GM12878 (cell line): Measurements from ENCODE around the gene ETAA1. TPM values are rescaled to one million over a fixed set of nuclear protein-coding genes. Genes with fewer than 3 reads are reported as not detected.

Source experiments
- CREB1 ChIP-seq: IDR thresholded peaks from 2 replicates; pipeline ENCODE4 v1.6.1; 2012; ENCODE audit warnings: low read depth, mild to moderate bottlenecking, inconsistent platforms
- CREM ChIP-seq: IDR thresholded peaks from 2 replicates; pipeline ENCODE4 v1.6.1; 2014; ENCODE audit warnings: antibody characterized with exemption, low read depth
- DPF2 ChIP-seq: fragments of 450-650 bp; IDR thresholded peaks from 2 replicates; pipeline ENCODE4 v1.6.1; 2017; ENCODE audit warnings: mild to moderate bottlenecking
- FOXM1 ChIP-seq: IDR thresholded peaks from 2 replicates; pipeline ENCODE4 v1.6.1; 2012; ENCODE audit warnings: low read depth, mild to moderate bottlenecking, inconsistent platforms, low read length, moderate library complexity
- GABPA ChIP-seq: IDR thresholded peaks from 2 replicates; pipeline ENCODE4 v1.6.1; 2014; ENCODE audit warnings: antibody characterized with exemption, low read depth, mild to moderate bottlenecking, inconsistent platforms
- IKZF1 ChIP-seq: fragments of 450-650 bp; conservative IDR thresholded peaks from 2 replicates; pipeline ENCODE4 v1.6.1; 2017; ENCODE audit warnings: antibody characterized with exemption, mild to moderate bottlenecking
- IKZF2 ChIP-seq, 2 experiments: fragments of 450-650 bp; IDR thresholded peaks; 2 replicates each; pipeline ENCODE4 v1.6.1; 2017; ENCODE audit warnings: mild to moderate bottlenecking in 2 of 2, moderate library complexity in 2 of 2
- JUND ChIP-seq: IDR thresholded peaks from 2 replicates; pipeline ENCODE4 v1.6.1; 2012; ENCODE audit warnings: low read depth, mild to moderate bottlenecking, low read length, improper control_type of control experiment, moderate library complexity
- KAT2A ChIP-seq: conservative IDR thresholded peaks from 2 replicates; pipeline ENCODE4 v1.6.1; 2011; ENCODE audit warnings: low read depth, low read length; ENCODE audit not compliant: control insufficient read depth
- LARP7 ChIP-seq: fragments of 450-650 bp; IDR thresholded peaks from 2 replicates; pipeline ENCODE4 v1.6.1; 2017; ENCODE audit warnings: mild to moderate bottlenecking
- NFIC ChIP-seq: IDR thresholded peaks from 2 replicates; pipeline ENCODE4 v1.6.1; 2012; ENCODE audit warnings: low read depth, mild to moderate bottlenecking, inconsistent platforms, low read length, moderate library complexity
- NFYB ChIP-seq: IDR thresholded peaks from 2 replicates; pipeline ENCODE4 v1.6.1; 2011; ENCODE audit warnings: low read depth, mild to moderate bottlenecking, low read length, improper control_type of control experiment, moderate library complexity; ENCODE audit not compliant: insufficient read depth
- NR2C1 ChIP-seq: fragments of 450-650 bp; IDR thresholded peaks from 2 replicates; pipeline ENCODE4 v1.6.1; 2017; ENCODE audit warnings: antibody characterized with exemption, mild to moderate bottlenecking, moderate library complexity
- POLR2AphosphoS5 ChIP-seq: IDR thresholded peaks from 2 replicates; pipeline ENCODE4 v1.6.1; 2011; ENCODE audit warnings: mild to moderate bottlenecking, low read length, inconsistent platforms
- RAD21 ChIP-seq: IDR thresholded peaks from 2 replicates; pipeline ENCODE4 v1.6.1; 2011; ENCODE audit warnings: mild to moderate bottlenecking, low read depth, low read length, moderate library complexity; ENCODE audit not compliant: insufficient read depth
- RAD51 ChIP-seq: fragments of 450-650 bp; IDR thresholded peaks from 2 replicates; pipeline ENCODE4 v1.6.1; 2016; ENCODE audit warnings: moderate library complexity, mild to moderate bottlenecking, inconsistent platforms
- SMAD5 ChIP-seq: IDR thresholded peaks from 2 replicates; pipeline ENCODE4 v1.6.1; 2016; ENCODE audit warnings: antibody characterized with exemption, low read depth
- SPI1 ChIP-seq: IDR thresholded peaks from 2 replicates; pipeline ENCODE4 v1.6.1; 2011; ENCODE audit warnings: low read depth, mild to moderate bottlenecking, low read length, moderate library complexity, borderline replicate concordance; ENCODE audit not compliant: insufficient read depth
- STAT3 ChIP-seq: IDR thresholded peaks from 2 replicates; pipeline ENCODE4 v1.6.1; 2011; ENCODE audit warnings: low read depth, low read length, improper control_type of control experiment
- TAF1 ChIP-seq: IDR thresholded peaks from 2 replicates; pipeline ENCODE4 v1.6.1; 2011; ENCODE audit warnings: mild to moderate bottlenecking, low read depth, low read length, borderline replicate concordance
- TCF7 ChIP-seq: IDR thresholded peaks from 2 replicates; pipeline ENCODE4 v1.6.1; 2014; ENCODE audit warnings: antibody characterized with exemption, borderline replicate concordance
- ZNF207 ChIP-seq: fragments of 450-650 bp; IDR thresholded peaks from 2 replicates; pipeline ENCODE4 v1.6.1; 2014; ENCODE audit warnings: antibody characterized with exemption, mild to moderate bottlenecking, borderline replicate concordance
- ZZZ3 ChIP-seq: IDR thresholded peaks from 2 replicates; pipeline ENCODE4 v1.6.1; 2011; ENCODE audit warnings: low read depth; ENCODE audit not compliant: control insufficient read depth, insufficient read length
- polyA plus RNA-seq, 11 experiments: library from polyadenylated mRNA; depleted of rRNA in 4 of 11; unstranded in 6 of 11; stranded (reverse) in 5 of 11; fragments of >200 nt; fragmentation: Nextera tagmentation in 4 of 11; fragmentation: Illumina TruSeq in 1 of 11; extraction: Ambion mirVana in 4 of 11; extraction: Trizol in 1 of 11; gene quantifications; 1 replicate in 1 of 11; 2 replicates in 10 of 11; pipeline versions ENCODE4 v1.2.1 to v1.2.3, GENCODE V29; 2011 to 2016; ENCODE audit warnings: inconsistent platforms in 2 of 11, missing spikeins in 2 of 11, low read depth in 1 of 11
- total RNA-seq, 4 experiments: library from RNA; depleted of rRNA in 3 of 4; stranded (reverse); fragments of >200 nt in 3 of 4; fragmentation: Illumina TruSeq in 1 of 4; extraction: Trizol in 1 of 4; gene quantifications; 2 replicates each; pipeline versions ENCODE4 v1.2.1 to v1.2.3, GENCODE V29; 2013 to 2021
- TF ChIP-seq, protein P1 (sequence below): IDR thresholded peaks from 2 replicates; pipeline ENCODE4 v1.6.1; 2012; ENCODE audit warnings: low read length, inconsistent platforms
- TF ChIP-seq, protein P2 (sequence below): fragments of 150-350 bp; IDR thresholded peaks from 2 replicates; pipeline ENCODE4 v1.6.1; 2014; ENCODE audit warnings: mild to moderate bottlenecking, low read depth, low read length
- TF ChIP-seq, protein P3 (sequence below): fragments of 450-650 bp; IDR thresholded peaks from 2 replicates; pipeline ENCODE4 v1.6.1; 2017; ENCODE audit warnings: mild to moderate bottlenecking, moderate library complexity

The ETAA1 gene
- total and polyA plus RNA-seq, 10 of the 15 experiments (the other 5 are each of a cell fraction or from before 2014, with no cell fraction given) = 4.2 to 24.2 (median 13.4) TPM

DNA sequence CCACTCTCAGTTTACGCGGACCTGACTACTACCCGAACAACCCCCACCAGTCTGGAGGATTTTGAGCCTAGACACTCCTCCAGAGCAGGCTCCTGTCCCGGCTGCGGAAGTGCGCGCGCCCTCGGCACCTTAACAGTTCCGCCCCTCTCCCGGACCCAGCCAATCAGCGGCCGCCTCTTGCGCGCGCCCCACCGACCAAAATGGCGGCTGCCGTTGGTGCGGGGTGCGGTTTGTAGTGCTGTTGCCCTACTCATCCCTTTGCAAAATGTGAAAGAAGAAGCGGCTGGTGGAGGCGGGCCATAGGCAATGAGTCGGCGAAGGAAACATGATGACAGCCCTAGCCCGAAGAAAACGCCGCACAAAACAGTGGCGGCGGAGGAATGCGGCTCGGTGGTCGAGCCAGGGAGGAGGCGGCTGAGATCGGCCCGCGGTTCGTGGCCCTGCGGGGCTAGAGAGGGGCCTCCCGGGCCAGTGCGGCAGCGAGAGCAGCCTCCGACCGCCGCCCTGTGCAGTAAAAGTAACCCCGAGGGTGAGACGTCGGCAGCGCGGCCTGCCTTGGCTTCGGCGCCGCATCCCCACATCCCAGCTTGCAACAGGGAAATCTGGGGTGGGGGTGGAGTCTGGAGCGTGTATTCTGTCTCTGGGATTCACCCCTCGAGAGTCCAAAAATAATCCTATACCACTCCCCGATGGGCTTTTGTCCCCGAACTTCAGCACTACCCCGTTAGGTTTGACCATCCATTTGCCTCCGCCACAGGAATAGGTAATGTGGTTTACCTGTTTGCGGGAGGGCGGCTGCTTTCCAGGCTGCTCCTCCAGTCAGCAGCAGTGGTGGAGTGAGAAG lies at the start of gene ETAA1 (continued):
- TF ChIP-seq LARP7 (no peak), JUND (no peak), IKZF1 (peak; percentile 70), NFYB (peak; percentile 46; the same call in 1 of the 2 replicates), IKZF2 (IDR thresholded peaks at IDR 0.05) (peak in 1 of 2 experiments; percentile 35; a peak in 1 of 4 replicates), ZZZ3 (no peak), GABPA (peak; percentile 72), NFIC (no peak), SMAD5 (peak; percentile 74), RAD51 (no peak), CREM (peak; percentile 28; the same call in 1 of the 2 replicates), ZNF207 (0 out of 2 replicates have a peak, but pooled peaks have one; percentile 45), TCF7 (no peak), POLR2AphosphoS5 (peak; percentile 87), NR2C1 (no peak), DPF2 (no peak), KAT2A (no peak), RAD21 (no peak), CREB1 (peak; percentile 41; the same call in 1 of the 2 replicates), TAF1 (peak; percentile 96), STAT3 (no peak), FOXM1 (no peak), SPI1 (peak; percentile 82)
- TF ChIP-seq, protein P1, sequence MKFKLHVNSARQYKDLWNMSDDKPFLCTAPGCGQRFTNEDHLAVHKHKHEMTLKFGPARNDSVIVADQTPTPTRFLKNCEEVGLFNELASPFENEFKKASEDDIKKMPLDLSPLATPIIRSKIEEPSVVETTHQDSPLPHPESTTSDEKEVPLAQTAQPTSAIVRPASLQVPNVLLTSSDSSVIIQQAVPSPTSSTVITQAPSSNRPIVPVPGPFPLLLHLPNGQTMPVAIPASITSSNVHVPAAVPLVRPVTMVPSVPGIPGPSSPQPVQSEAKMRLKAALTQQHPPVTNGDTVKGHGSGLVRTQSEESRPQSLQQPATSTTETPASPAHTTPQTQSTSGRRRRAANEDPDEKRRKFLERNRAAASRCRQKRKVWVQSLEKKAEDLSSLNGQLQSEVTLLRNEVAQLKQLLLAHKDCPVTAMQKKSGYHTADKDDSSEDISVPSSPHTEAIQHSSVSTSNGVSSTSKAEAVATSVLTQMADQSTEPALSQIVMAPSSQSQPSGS = no peak
- TF ChIP-seq, protein P2, sequence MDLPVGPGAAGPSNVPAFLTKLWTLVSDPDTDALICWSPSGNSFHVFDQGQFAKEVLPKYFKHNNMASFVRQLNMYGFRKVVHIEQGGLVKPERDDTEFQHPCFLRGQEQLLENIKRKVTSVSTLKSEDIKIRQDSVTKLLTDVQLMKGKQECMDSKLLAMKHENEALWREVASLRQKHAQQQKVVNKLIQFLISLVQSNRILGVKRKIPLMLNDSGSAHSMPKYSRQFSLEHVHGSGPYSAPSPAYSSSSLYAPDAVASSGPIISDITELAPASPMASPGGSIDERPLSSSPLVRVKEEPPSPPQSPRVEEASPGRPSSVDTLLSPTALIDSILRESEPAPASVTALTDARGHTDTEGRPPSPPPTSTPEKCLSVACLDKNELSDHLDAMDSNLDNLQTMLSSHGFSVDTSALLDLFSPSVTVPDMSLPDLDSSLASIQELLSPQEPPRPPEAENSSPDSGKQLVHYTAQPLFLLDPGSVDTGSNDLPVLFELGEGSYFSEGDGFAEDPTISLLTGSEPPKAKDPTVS = no peak
- TF ChIP-seq, protein P3, sequence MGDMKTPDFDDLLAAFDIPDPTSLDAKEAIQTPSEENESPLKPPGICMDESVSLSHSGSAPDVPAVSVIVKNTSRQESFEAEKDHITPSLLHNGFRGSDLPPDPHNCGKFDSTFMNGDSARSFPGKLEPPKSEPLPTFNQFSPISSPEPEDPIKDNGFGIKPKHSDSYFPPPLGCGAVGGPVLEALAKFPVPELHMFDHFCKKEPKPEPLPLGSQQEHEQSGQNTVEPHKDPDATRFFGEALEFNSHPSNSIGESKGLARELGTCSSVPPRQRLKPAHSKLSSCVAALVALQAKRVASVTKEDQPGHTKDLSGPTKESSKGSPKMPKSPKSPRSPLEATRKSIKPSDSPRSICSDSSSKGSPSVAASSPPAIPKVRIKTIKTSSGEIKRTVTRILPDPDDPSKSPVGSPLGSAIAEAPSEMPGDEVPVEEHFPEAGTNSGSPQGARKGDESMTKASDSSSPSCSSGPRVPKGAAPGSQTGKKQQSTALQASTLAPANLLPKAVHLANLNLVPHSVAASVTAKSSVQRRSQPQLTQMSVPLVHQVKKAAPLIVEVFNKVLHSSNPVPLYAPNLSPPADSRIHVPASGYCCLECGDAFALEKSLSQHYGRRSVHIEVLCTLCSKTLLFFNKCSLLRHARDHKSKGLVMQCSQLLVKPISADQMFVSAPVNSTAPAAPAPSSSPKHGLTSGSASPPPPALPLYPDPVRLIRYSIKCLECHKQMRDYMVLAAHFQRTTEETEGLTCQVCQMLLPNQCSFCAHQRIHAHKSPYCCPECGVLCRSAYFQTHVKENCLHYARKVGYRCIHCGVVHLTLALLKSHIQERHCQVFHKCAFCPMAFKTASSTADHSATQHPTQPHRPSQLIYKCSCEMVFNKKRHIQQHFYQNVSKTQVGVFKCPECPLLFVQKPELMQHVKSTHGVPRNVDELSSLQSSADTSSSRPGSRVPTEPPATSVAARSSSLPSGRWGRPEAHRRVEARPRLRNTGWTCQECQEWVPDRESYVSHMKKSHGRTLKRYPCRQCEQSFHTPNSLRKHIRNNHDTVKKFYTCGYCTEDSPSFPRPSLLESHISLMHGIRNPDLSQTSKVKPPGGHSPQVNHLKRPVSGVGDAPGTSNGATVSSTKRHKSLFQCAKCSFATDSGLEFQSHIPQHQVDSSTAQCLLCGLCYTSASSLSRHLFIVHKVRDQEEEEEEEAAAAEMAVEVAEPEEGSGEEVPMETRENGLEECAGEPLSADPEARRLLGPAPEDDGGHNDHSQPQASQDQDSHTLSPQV = no peak
